Hematopoietic multipotent progenitor cell treated with erythropoietin and hydrocortisone succinate and interleukin-3 and kit ligand, for 4 days (in vitro differentiated cells): Measurements from ENCODE around the gene HNF1B.
A peak's percentile ranks its signal among the peaks of the same experiment; 100 is the strongest.

Source experiments
- DNase-seq: peaks from one replicate; pipeline ENCODE4 v3.0.0-alpha.2; 2015

The HNF1B gene

GRCh38 chr17:37761059-37761458 lies 16.2 kb upstream of the HNF1B start:
- no peak for DNase-seq

GRCh38 chr17:37759014-37759637 lies 14.3 kb upstream of the HNF1B start:
- DNase-seq, result no peak

GRCh38 chr17:37756051-37756450 lies 11.2 kb upstream of the HNF1B start:
- DNase-seq, result no peak

- DNase-seq, result no peak
These were observed 10.6 kb upstream of the HNF1B start for GRCh38 chr17:37755455-37755854.

GRCh38 chr17:37754363-37754762 lies 9.5 kb upstream of the HNF1B start:
- DNase-seq, result no peak

GRCh38 chr17:37752482-37752881 lies 7.6 kb upstream of the HNF1B start:
- no peak for DNase-seq

GRCh38 chr17:37750768-37751475 lies 6.1 kb upstream of the HNF1B start:
- no peak for DNase-seq

GRCh38 chr17:37750292-37750691 lies 5.4 kb upstream of the HNF1B start:
- no peak for DNase-seq

- no peak for DNase-seq
These were observed 2.4 kb upstream of the HNF1B start for GRCh38 chr17:37747222-37747621.

GRCh38 chr17:37746617-37747016 lies 1.8 kb upstream of the HNF1B start:
- no peak for DNase-seq

GRCh38 chr17:37745801-37746426 lies 1.1 kb upstream of the HNF1B start:
- no peak for DNase-seq

GRCh38 chr17:37744633-37744927 lies 279 bp downstream of the HNF1B start:
- no peak for DNase-seq

- DNase-seq, result no peak
These were observed 805 bp downstream of the HNF1B start for GRCh38 chr17:37743875-37744632.

GRCh38 chr17:37743612-37743874 lies 1.3 kb downstream of the HNF1B start:
- no peak for DNase-seq

GRCh38 chr17:37742762-37743611 lies 1.9 kb downstream of the HNF1B start:
- DNase-seq, result no peak

- peak; percentile 29 for DNase-seq
These were observed 2.6 kb downstream of the HNF1B start for GRCh38 chr17:37742116-37742761.

GRCh38 chr17:37741341-37742115 lies 3.3 kb downstream of the HNF1B start:
- no peak for DNase-seq

GRCh38 chr17:37740915-37741314 lies 3.9 kb downstream of the HNF1B start:
- DNase-seq, result no peak

- DNase-seq, result no peak
These were observed 6.9 kb downstream of the HNF1B start for GRCh38 chr17:37737971-37738370.

- peak; percentile 50 for DNase-seq
These were observed 7.8 kb downstream of the HNF1B start for GRCh38 chr17:37737081-37737480.

GRCh38 chr17:37736428-37736827 lies 8.4 kb downstream of the HNF1B start:
- no peak for DNase-seq

- DNase-seq, result no peak
These were observed 9.7 kb downstream of the HNF1B start for GRCh38 chr17:37735165-37735564.
